Urinary bladder (tissue), 4 donors: ENCODE measurements around the gene RPA4. TPM values are rescaled to one million over a fixed set of nuclear protein-coding genes. Genes with fewer than 3 reads are reported as not detected.
"Not testable (repeated sequence)": the region's sequence is repeated elsewhere in the genome, so short reads cannot be mapped to it uniquely, and the experiment has no call there.

ENCODE experiments used
- DNase-seq: peaks from one replicate; pipeline ENCODE4 v3.0.0-alpha.2; 2015; ENCODE audit errors: extremely low spot score
- H3K27ac ChIP-seq: one replicate; pipeline ENCODE4 v1.5.1; 2013; ENCODE audit warnings: low read depth, mild to moderate bottlenecking, moderate library complexity
- H3K36me3 ChIP-seq: one replicate; pipeline ENCODE4 v1.6.1; 2013; ENCODE audit warnings: mild to moderate bottlenecking, moderate library complexity; ENCODE audit not compliant: insufficient read depth
- H3K4me1 ChIP-seq: one replicate; pipeline ENCODE4 v1.6.1; 2013; ENCODE audit warnings: mild to moderate bottlenecking, moderate library complexity; ENCODE audit not compliant: insufficient read depth
- H3K4me3 ChIP-seq: one replicate; pipeline ENCODE4 v1.5.1; 2013; ENCODE audit warnings: low read depth, low read length
- WGBS: extraction: QIAGEN DNeasy Blood & Tissue Kit; methylation state at CpG from one replicate; pipeline ENCODE4 v1.1.7; 2013; 5-methylcytosine and 5-hydroxymethylcytosine counted together
- polyA plus RNA-seq: library from polyadenylated mRNA; stranded (reverse); fragments of 200-250 nt; gene quantifications from one replicate; pipeline ENCODE4 v1.2.3, GENCODE V29; 2013
- total RNA-seq: library from RNA; depleted of rRNA; stranded (reverse); fragments of >200 nt; gene quantifications from one replicate; pipeline ENCODE4 v1.2.3, GENCODE V29; 2014
- donor health status: healthy with polysubstance abuse.
- donor health status: healthy.

Gene RPA4, protein sequence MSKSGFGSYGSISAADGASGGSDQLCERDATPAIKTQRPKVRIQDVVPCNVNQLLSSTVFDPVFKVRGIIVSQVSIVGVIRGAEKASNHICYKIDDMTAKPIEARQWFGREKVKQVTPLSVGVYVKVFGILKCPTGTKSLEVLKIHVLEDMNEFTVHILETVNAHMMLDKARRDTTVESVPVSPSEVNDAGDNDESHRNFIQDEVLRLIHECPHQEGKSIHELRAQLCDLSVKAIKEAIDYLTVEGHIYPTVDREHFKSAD
- total RNA-seq: 4.5 TPM
- 0.08 TPM for polyA plus RNA-seq

DNA sequence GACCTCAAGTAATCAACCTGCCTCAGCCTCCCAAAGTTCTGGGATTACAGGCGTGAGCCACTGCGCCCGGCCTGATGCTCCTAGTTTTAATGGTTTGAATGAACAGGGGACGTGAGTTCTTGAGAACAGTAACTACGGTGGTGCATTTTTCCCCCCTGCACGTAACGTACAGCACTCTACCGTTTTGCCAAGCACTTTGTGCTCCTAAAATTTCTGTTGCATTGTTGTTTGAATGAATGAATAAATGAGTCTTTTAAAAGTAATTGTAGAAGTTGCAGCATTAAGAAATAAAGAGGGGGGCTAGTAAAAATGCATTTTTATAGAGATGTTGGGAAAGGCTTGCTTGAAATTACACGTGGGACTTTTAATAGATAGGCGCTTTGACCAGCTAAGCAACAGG is at the start of gene RPA4:
TSS of gene RPA4 (plus strand) at position 301 of the 400 bp plus-strand sequence. CDS start 403 bp downstream, outside the sequence.
- Histone ChIP-seq H3K4me1 (no peaks in the 10 kb centered on the region), H3K36me3 (no peaks in the 10 kb centered on the region), H3K4me3 (no peak within 1 kb of the TSS), H3K27ac (no peak within 1 kb of the TSS)
- WGBS: 97% methylated on average over 10 of the region's 10 CpGs
- no peak for DNase-seq

DNA sequence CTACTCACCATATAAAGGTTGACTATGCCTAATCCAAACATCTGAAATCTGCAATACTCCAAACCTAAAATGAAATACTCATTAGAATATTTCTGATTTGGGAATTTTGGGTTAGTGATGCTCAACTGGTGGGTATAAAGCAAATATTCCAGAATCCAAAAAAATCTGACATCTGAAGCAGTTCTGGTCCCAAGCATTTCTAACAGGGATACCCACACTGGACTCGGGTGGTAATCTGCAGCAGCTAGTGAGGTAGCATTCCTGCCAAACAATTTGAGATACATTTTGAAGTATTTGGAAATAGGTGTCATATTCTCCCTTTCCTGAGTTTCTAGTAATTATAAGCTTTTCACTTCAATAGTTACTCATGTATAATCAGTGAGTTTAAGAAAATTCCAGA is 49.6 kb upstream of the RPA4 start:
- H3K4me1 ChIP-seq: no peaks in the 10 kb centered on the region
- H3K27ac ChIP-seq: no peak overlapping the region
- no peaks in the 10 kb centered on the region for H3K36me3 ChIP-seq
- no peak for DNase-seq
- no peak overlapping the region for H3K4me3 ChIP-seq
- WGBS: 94% methylated on average over 1 of the region's 1 CpG

DNA sequence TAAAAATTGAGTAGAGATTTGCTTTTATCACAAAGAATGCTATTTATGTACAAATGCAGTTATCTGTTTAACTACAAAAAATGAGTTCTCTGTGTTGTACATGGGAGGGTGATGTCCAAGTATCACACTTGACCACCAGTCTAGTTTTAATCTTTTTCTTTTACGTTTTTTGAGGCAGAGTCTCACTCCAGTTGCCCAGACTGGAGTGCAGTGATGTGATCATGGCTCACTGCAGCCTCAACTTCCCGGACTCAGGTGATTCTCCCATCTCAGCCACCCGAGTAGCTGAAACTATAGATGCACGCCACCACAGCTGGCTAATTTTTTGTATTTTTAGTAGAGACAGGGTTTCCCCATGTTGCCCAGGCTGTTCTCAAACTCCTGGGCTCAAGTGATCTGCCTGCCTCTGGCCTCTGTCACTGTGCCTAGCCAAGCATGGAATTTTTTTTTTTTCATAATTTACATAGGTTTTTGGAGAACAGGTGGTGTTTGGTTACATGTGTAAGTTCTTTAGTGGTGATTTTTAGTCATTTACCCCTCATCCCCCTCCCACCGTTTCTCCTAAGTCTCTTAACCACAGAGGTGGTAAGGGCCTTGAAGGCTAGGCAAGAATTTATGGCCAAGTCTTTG is 47.9 kb upstream of the RPA4 start:
- Histone ChIP-seq H3K4me3 (no peak overlapping the region), H3K36me3 (no peaks in the 10 kb centered on the region), H3K27ac (no peak overlapping the region), H3K4me1 (no peaks in the 10 kb centered on the region)
- 78% methylated on average over 5 of the region's 5 CpGs for WGBS
- no peak for DNase-seq

DNA sequence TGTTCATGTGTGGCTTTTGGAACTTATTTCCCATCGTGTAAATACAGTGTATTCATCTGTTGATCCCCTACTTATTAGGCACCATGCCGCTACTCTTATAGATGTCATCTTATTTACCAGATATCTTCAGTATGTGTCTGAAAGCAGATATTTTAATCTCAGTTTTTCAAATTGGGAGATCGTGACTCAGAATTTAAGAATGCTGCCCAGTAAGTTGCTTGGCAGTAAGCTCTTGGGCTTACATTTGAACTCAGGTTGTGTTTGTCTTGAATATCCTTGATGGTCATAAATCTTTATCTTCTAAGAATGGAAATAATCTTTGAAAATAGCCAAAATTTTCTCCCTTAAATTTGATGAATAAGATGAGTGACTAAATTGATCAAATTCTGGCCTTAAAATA is 45.9 kb upstream of the RPA4 start:
- 57% methylated on average over 3 of the region's 3 CpGs for WGBS
- DNase-seq: no peak
- no peaks in the 10 kb centered on the region for H3K4me1 ChIP-seq
- H3K4me3 ChIP-seq: no peak overlapping the region
- no peaks in the 10 kb centered on the region for H3K36me3 ChIP-seq
- no peak overlapping the region for H3K27ac ChIP-seq

DNA sequence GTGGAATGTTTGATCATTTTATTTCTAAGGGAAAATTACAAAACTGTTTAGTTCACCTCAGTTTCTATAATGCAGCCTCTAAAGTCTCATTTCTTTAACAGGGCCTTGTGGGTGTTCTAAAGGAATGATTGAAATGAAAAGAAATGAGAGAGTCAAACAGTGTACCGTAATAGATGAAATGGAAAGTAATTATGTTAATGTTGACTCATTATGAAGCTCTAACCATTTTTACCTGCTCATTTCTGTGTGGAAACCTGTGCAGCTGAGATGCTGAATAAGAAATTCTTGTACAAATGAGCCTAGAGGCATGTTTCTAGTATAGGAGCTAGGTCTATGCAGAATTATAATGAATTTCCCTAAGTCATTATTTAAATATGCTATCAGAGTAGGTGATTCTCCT is 45.2 kb upstream of the RPA4 start:
- no peak overlapping the region for H3K4me3 ChIP-seq
- DNase-seq: no peak
- H3K4me1 ChIP-seq: no peaks in the 10 kb centered on the region
- H3K27ac ChIP-seq: no peak overlapping the region
- H3K36me3 ChIP-seq: no peaks in the 10 kb centered on the region
- 79% methylated on average over 1 of the region's 1 CpG for WGBS

DNA sequence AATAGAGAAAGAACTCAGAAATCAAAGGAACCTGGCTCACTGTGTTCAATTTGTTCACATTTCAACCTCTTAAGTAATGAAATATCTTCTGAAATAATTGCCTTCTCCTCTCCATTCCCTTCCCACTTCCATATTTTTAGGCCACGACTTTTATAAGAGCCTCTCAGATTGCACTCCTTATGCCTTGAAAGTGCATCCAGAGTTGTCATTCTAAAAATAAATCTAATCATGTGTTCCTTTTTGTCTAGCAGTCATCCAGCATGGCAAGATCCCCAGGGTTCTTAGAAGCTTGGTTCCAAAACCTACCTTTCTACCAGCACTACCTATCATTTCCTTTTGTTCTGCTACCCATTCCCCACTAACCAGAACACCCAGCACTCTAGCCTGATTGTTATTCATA is 42.4 kb upstream of the RPA4 start:
- DNase-seq: no peak
- no peaks in the 10 kb centered on the region for H3K4me1 ChIP-seq
- no peak overlapping the region for H3K27ac ChIP-seq
- no peaks in the 10 kb centered on the region for H3K36me3 ChIP-seq
- 66% methylated on average over 1 of the region's 1 CpG for WGBS
- no peak overlapping the region for H3K4me3 ChIP-seq

DNA sequence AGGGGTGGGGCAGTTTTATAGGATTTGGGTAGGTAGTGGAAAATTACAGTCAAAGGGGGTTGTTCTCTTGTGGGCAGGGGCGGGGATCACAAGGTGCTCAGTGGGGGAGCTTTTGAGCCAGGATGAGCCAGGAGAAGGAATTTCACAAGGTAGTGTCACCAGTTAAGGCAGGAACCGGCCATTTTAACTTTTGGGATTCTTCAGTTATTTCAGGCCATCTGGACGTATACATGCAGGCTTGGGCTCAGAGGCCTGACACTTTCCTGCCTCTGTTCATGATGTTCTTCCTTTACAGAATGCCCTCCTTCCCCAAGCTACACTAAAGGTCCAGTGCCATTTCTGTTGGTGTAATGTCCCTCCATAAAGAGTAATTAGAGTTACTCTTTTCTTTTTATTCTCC is 41.8 kb upstream of the RPA4 start:
- not testable (repeated sequence) for H3K4me3 ChIP-seq, H3K4me1 ChIP-seq, H3K36me3 ChIP-seq, H3K27ac ChIP-seq, DNase-seq
- WGBS: 94% methylated on average over 3 of the region's 3 CpGs

DNA sequence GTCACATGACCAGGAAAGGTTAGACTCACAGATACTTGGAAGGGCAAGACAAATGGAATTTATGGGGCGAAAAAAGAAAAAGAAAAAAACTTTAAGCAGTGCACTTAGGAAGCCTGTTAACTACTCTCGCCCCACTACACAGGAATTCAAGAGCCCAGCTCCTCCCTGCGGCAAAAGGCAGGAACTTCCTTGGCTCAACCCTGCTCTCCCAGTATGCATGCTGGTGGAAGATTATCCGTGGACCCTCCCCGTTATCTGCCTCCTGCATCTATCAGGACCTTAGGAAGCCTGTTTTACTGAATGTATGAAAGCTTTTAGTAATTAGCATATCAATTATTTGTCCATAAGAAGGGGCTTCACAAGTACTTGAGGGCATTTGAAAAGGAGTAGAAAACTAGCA is 40.1 kb upstream of the RPA4 start:
- Histone ChIP-seq H3K4me3 (no peak overlapping the region), H3K36me3 (no peaks in the 10 kb centered on the region), H3K27ac (no peak overlapping the region), H3K4me1 (no peaks in the 10 kb centered on the region)
- no peak for DNase-seq
- 74% methylated on average over 5 of the region's 5 CpGs for WGBS

DNA sequence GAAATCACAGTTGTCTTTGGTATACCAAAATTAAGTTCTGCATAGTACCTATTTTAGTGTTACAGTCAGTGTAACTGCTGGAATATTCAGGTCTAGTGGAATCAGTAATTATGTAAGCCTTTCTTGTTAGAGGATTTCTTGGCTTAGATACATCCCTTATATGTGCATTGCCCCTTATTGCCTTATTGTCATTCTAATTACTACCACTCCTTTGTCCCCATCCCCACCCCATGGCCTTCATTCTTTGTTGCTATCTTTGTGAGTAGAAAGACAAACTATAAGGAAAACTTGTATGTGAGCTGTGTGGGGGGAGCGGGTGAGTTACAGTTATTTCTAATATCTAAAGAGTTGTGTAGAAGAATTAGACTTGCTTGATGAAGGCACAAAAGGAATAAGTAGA is 36.9 kb upstream of the RPA4 start:
- H3K27ac ChIP-seq: no peak overlapping the region
- no peaks in the 10 kb centered on the region for H3K36me3 ChIP-seq
- no peak for DNase-seq
- H3K4me3 ChIP-seq: no peak overlapping the region
- 93% methylated on average over 1 of the region's 1 CpG for WGBS
- H3K4me1 ChIP-seq: no peaks in the 10 kb centered on the region

DNA sequence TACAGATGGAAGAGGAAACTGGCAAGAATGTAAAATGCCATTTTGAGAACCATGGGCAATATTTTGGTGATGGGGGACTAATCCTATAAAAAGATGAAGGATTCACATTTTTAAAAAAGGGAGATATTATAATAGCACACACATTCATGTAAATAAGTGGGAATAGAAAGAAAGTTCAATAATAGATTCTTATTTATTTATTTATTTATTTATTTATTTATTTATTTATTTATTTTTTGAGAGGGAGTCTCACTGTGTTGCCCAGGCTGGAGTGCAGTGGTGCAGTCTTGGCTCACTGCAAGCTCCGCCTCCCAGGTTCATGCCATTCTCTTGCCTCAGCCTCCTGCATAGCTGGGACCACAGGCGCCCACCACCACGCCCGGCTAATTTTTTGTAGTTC is 24.3 kb upstream of the RPA4 start:
- DNase-seq, H3K4me1 ChIP-seq, H3K36me3 ChIP-seq, H3K27ac ChIP-seq, H3K4me3 ChIP-seq: not testable (repeated sequence)
- WGBS: 99% methylated on average over 4 of the region's 4 CpGs

DNA sequence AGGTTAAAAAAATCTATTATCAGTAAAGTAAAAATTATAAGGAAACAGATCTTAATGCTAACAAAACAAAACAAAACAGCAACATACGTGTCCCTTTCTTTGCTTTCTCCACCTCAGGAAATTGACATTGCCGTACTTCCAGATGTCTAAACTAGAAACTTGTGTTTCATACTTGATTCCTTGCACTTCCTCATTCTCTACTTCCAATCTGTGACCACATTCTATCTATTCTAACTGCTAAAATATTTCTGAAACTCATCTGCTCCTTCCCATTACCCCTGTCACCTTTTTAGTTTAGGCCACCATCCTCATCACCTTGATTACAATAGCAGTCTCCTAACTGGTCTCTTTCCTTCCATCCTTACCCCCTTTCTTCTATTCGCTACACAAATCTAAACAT is 22.5 kb upstream of the RPA4 start:
- WGBS: 83% methylated on average over 3 of the region's 3 CpGs
- Histone ChIP-seq H3K27ac (no peak overlapping the region), H3K36me3 (no peaks in the 10 kb centered on the region), H3K4me1 (no peaks in the 10 kb centered on the region), H3K4me3 (no peak overlapping the region)
- DNase-seq: no peak

DNA sequence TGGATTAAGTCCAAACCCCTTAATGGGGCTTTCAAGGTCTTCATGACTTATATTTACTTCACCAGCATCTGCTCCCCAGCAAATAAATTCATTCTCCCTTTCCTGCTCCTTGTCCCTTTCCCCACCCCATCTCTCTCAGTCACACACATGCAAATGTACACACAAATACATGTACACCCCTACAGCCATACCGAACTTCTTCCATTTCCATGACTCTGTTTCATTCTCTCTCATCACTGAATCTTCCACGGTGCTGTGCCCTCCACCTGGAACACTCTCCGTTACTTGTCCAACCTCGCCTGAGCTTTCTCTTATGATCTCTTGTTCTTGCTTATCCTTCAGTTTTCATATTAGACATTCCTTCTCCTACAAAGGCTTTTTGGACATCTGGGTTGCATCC is 22.0 kb upstream of the RPA4 start:
- no peak overlapping the region for H3K4me3 ChIP-seq
- 96% methylated on average over 4 of the region's 4 CpGs for WGBS
- no peaks in the 10 kb centered on the region for H3K4me1 ChIP-seq
- H3K27ac ChIP-seq: no peak overlapping the region
- H3K36me3 ChIP-seq: no peaks in the 10 kb centered on the region
- DNase-seq: no peak

DNA sequence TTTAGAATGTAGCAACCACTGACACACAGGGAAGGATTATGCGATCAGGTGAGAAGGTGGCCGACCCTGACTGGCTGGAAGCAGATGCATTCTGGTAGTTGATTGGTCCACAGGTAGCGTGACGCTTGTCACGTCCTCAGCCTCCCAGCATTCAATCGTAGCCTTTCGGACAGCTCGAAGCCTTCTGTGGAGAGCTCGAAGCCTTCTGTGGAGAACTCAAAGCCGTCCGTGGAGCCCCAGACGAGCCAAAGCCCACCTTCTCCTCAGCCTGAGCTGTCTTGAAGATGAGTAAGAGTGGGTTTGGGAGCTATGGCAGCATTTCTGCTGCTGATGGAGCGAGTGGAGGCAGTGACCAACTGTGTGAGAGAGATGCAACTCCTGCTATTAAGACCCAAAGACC is 319 bp downstream of the RPA4 start:
- WGBS: 97% methylated on average over 13 of the region's 13 CpGs
- no peak for DNase-seq
- no peak overlapping the region for H3K27ac ChIP-seq
- no peak overlapping the region for H3K4me3 ChIP-seq
- no peaks in the 10 kb centered on the region for H3K36me3 ChIP-seq
- H3K4me1 ChIP-seq: no peaks in the 10 kb centered on the region

DNA sequence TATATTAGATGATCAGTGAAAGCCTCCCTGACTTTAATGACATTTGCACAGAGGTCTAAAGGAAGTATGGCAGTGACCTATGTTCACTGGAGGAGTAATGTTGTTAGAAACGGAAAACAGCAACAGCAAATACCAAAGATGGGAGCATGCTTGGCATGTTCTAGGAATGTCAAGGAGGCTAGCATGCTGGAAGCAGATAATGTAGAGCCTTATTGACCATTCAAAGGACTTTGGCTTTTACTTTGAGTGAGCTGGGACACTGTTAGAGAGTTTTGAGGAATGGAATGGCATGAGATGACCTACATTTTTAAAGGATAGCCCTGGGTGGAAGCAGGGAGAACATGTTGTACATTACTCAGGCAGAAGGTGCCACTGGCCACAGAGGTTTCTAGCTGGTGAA is 6.0 kb downstream of the RPA4 start:
- no peaks in the 10 kb centered on the region for H3K4me1 ChIP-seq
- H3K36me3 ChIP-seq: no peaks in the 10 kb centered on the region
- DNase-seq: no peak
- 78% methylated on average over 1 of the region's 1 CpG for WGBS
- H3K4me3 ChIP-seq: no peak overlapping the region
- no peak overlapping the region for H3K27ac ChIP-seq
